Hepatocyte (in vitro differentiated cells): ENCODE data around the gene CCDC70. TPM values are rescaled to one million over a fixed set of nuclear protein-coding genes. Genes with fewer than 3 reads are reported as not detected.

ENCODE experiments used
- DNase-seq: peaks from one replicate; pipeline ENCODE4 v3.0.0-alpha.2; 2016; ENCODE audit warnings: low spot score
- H2AFZ ChIP-seq: fragments of 200-600 bp; sonication (generic); 2 replicates; pipeline ENCODE4 v1.6.0; 2016; ENCODE audit warnings: antibody characterized with exemption, mild to moderate bottlenecking
- H3K27ac ChIP-seq: fragments of 200-600 bp; sonication (generic); 2 replicates; pipeline ENCODE4 v1.5.1; 2016; ENCODE audit warnings: mild to moderate bottlenecking
- H3K27me3 ChIP-seq: fragments of 200-600 bp; sonication (generic); 2 replicates; pipeline ENCODE4 v1.6.1; 2016
- H3K36me3 ChIP-seq: fragments of 200-600 bp; sonication (generic); replicated peaks from 2 replicates; pipeline ENCODE4 v1.5.1; 2016; ENCODE audit warnings: low read depth; ENCODE audit not compliant: insufficient read depth
- H3K4me1 ChIP-seq: fragments of 200-600 bp; sonication (generic); 2 replicates; pipeline ENCODE4 v1.5.1; 2016; ENCODE audit warnings: mild to moderate bottlenecking, moderate library complexity; ENCODE audit not compliant: insufficient read depth
- H3K4me2 ChIP-seq: fragments of 200-600 bp; sonication (generic); 2 replicates; pipeline ENCODE4 v1.6.0; 2016
- H3K4me3 ChIP-seq: fragments of 200-600 bp; sonication (generic); 2 replicates; pipeline ENCODE4 v1.5.1; 2016; ENCODE audit warnings: mild to moderate bottlenecking
- H3K79me2 ChIP-seq: fragments of 200-600 bp; sonication (generic); 2 replicates; pipeline ENCODE4 v1.6.0; 2017; ENCODE audit warnings: mild to moderate bottlenecking
- H3K9me2 ChIP-seq: fragments of 200-600 bp; sonication (generic); replicated peaks from 2 replicates; pipeline ENCODE4 v1.6.0; 2017; ENCODE audit warnings: mild to moderate bottlenecking; ENCODE audit not compliant: insufficient read depth
- H3K9me3 ChIP-seq: fragments of 200-600 bp; sonication (generic); 2 replicates; pipeline ENCODE4 v1.5.1; 2016; ENCODE audit warnings: low read depth, mild to moderate bottlenecking
- H4K20me1 ChIP-seq: fragments of 200-600 bp; sonication (generic); 2 replicates; pipeline ENCODE4 v1.6.0; 2016; ENCODE audit warnings: mild to moderate bottlenecking; ENCODE audit not compliant: insufficient read depth, poor library complexity, severe bottlenecking
- CTCF ChIP-seq: fragments of 200-600 bp; sonication (generic); IDR thresholded peaks from 2 replicates; pipeline ENCODE4 v1.5.1; 2016; ENCODE audit warnings: antibody characterized with exemption, mild to moderate bottlenecking; ENCODE audit not compliant: poor library complexity
- EZH2 ChIP-seq: fragments of 200-600 bp; sonication (generic); IDR thresholded peaks from 2 replicates; pipeline ENCODE4 v1.6.1; 2016; ENCODE audit warnings: antibody characterized with exemption, mild to moderate bottlenecking, borderline replicate concordance
- EZH2phosphoT487 ChIP-seq: fragments of 200-600 bp; sonication (generic); IDR thresholded peaks from one replicate; pipeline ENCODE4 v1.6.1; 2018; ENCODE audit warnings: antibody characterized with exemption, mild to moderate bottlenecking, low read depth, moderate library complexity; ENCODE audit not compliant: unreplicated experiment, severe bottlenecking
- WGBS: methylation state at CpG from one replicate; pipeline ENCODE4 v1.1.6; 2016; ENCODE audit warnings: low lambda C conversion rate; ENCODE audit errors: missing lambda C conversion rate; 5-methylcytosine and 5-hydroxymethylcytosine counted together
- polyA plus RNA-seq: library from polyadenylated mRNA; unstranded; fragments of >200 nt; fragmentation: Nextera tagmentation; extraction: Ambion mirVana; gene quantifications from 2 replicates; pipeline ENCODE4 v1.2.1, GENCODE V29; 2016
- total RNA-seq: library from RNA; depleted of rRNA; stranded (reverse); fragments of >200 nt; gene quantifications from 2 replicates; pipeline ENCODE4 v1.2.3, GENCODE V29; 2014

CCDC70 gene
- total and polyA plus RNA-seq, 2 experiments from 2014 or later: not detected

DNA sequence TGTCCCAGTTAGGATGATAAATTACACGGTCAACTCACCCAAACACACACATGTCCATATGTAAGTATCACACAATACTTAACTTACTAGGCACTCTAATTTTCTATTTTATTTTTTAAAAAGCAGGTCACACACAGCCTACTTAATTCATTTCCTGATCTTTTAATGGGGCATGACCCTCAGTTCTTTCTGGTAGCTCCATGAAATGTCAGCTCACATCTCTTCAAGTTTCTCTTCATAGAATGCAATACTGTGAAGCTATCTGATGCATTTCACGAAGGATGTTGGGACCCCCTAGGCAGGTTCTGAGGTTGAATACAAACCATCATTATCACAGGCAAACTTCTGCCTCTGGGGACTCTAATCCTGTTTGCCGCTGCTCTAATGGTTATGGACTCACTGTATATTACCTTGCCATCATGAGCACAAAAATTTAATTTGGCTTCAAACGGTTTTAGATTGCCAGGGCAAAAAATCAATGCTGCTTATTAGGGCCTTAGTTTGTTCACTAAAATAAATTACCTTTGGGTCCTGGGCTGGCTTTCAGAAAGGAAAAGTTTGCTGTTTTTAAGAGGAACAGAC lies 41.7 kb upstream of the CCDC70 start:
- WGBS: 75% methylated on average over 4 of the region's 4 CpGs
- Histone ChIP-seq H3K4me1 (no peaks in the 10 kb centered on the region), H3K9me2 (no peaks in the 10 kb centered on the region), H4K20me1 (no peaks in the 10 kb centered on the region), H3K36me3 (no peaks in the 10 kb centered on the region), H3K27ac (no peak overlapping the region), H3K4me3 (no peak overlapping the region), H3K27me3 (no peaks in the 10 kb centered on the region), H3K4me2 (no peak overlapping the region), H3K79me2 (no peaks in the 10 kb centered on the region), H3K9me3 (no peaks in the 10 kb centered on the region), H2AFZ (no peak overlapping the region)
- no peak for TF ChIP-seq EZH2
- TF ChIP-seq CTCF: no peak
- TF ChIP-seq EZH2phosphoT487: no peak
- DNase-seq: no peak

- Histone ChIP-seq H2AFZ (no peak overlapping the region), H3K4me1 (no peaks in the 10 kb centered on the region), H3K4me3 (no peak overlapping the region), H3K9me2 (no peaks in the 10 kb centered on the region), H3K79me2 (no peaks in the 10 kb centered on the region), H3K9me3 (no peaks in the 10 kb centered on the region), H3K27ac (no peak overlapping the region), H3K36me3 (no peaks in the 10 kb centered on the region), H4K20me1 (no peaks in the 10 kb centered on the region), H3K4me2 (no peak overlapping the region), H3K27me3 (no peaks in the 10 kb centered on the region)
- 86% methylated on average over 2 of the region's 2 CpGs for WGBS
- TF ChIP-seq EZH2 (no peak), CTCF (no peak), EZH2phosphoT487 (no peak)
- no peak for DNase-seq
These were observed 40.2 kb upstream of the CCDC70 start for GRCh38 chr13:51821606-51822005.

DNA sequence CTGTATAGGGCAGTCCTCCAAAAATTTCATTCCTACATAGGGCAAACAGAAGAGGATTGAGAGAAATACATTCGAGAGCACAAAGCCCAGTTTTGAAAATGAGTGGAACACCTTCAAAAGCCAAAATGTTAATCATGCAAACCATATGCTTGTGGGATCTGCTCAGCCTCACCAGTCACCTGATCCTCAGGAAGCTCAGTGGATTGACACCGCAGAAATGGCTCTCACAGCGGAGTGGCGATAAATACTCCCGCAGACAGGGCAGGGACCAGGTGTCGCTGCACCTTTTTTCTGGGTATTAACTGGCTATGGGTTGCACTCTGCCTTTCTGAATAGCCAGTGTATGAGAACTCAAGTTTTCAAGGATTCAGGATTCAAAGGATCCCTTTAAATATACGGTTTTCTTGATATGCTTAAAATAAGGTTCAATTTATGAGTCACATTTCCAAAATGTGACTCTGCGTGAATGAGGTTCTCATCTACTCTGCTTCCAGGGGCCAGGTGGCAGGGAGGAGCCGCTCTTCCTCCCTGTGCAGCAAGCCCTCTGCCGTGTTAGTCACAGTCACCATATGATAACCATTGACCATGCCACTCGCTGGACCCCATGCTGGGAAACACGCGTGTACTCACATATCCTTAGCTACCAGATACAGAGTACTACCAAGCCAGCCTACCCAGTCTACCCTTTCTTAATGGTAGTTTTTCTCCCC lies 39.5 kb upstream of the CCDC70 start:
- Histone ChIP-seq H3K27ac (no peak overlapping the region), H3K4me3 (no peak overlapping the region)

More for the DNA sequence above, 39.5 kb upstream of the CCDC70 start:
- no peaks in the 10 kb centered on the region for H3K27me3 ChIP-seq
- no peaks in the 10 kb centered on the region for H3K9me2 ChIP-seq
- H3K79me2 ChIP-seq: no peaks in the 10 kb centered on the region
- no peak for TF ChIP-seq EZH2phosphoT487
- no peak for TF ChIP-seq EZH2
- TF ChIP-seq CTCF: no peak
- 94% methylated on average over 13 of the region's 13 CpGs for WGBS
- no peak overlapping the region for H2AFZ ChIP-seq
- H3K4me2 ChIP-seq: no peak overlapping the region
- no peaks in the 10 kb centered on the region for H3K4me1 ChIP-seq
- H4K20me1 ChIP-seq: no peaks in the 10 kb centered on the region
- no peaks in the 10 kb centered on the region for H3K36me3 ChIP-seq
- H3K9me3 ChIP-seq: no peaks in the 10 kb centered on the region
- DNase-seq: no peak
